Activated CD4-positive, alpha-beta T cell treated with anti-CD3 and anti-CD28 coated beads, Interleukin-10, Interleukin-2, amounts not matched to agents 100 ng/mL and 50 ng/mL, durations not matched to agents 16 hours and 8 hours (primary cell): ENCODE data around the gene TMPO.
A peak's percentile ranks its signal among the peaks of the same experiment; 100 is the strongest.
"Not testable (repeated sequence)": the region's sequence is repeated elsewhere in the genome, so short reads cannot be mapped to it uniquely, and the experiment has no call there.

Experiments used
- DNase-seq: peaks from one replicate; pipeline ENCODE4 v3.0.0-alpha.2; 2020

TMPO gene

GRCh38 chr12:98511806-98512205, 3.6 kb upstream of the TMPO start:
- not testable (repeated sequence) for DNase-seq

GRCh38 chr12:98513379-98514322, 1.7 kb upstream of the TMPO start:
- DNase-seq, result no peak

- no peak for DNase-seq
Measured at GRCh38 chr12:98514982-98515286, 456 bp upstream of the TMPO start.

GRCh38 chr12:98516111-98516873, 902 bp downstream of the TMPO start:
- DNase-seq, result peak; percentile 96

DNA sequence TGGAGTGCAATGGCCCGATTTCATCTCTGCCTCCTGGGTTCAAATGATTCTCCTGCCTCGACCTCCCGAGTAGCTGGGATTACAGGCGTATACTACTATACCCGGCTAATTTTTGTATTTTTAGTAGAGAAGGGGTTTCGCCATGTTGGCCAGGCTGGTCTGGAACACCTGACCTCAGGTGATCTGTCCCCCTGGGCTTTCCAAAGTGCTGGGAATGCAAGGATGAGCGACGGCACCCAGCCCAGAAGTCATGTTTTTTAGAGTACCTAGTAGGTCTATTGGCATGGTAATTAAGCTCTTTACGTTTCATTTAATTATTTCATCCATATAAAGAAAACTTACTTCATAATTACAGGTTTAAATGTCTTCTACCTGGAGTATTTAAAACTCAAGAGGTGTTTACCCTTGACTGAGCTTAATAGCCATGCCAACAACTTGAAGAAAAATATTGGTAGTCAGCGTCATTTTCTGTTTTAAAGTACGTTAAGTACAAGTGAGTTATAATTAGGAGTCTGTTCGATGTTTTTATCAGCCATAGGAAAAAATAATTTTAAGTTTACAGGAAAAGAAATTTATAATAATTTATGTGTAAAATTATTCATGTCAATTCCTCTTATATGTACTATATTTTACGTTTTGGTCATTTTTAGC, 4.0 kb downstream of the TMPO start:
- DNase-seq, result no peak

DNA sequence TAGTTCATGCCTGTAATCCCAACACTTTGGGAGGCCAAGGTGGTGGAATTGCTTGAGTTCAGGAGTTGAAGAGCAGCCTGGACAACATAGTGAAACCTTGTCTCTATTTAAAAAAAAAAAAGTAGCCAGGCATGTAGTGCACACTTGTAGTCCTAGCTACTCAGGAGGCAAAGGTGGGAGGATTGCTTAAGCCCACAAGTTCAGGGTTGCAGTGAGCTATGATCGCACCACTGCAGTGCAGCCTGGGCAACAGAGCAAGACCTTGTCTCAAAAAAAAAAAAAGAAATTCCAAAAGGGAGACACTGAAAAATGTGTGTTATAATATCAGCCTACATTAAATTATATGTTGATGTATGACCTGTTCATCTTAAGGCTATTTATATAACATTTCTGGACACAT, 14.7 kb downstream of the TMPO start:
- DNase-seq, result no peak

DNA sequence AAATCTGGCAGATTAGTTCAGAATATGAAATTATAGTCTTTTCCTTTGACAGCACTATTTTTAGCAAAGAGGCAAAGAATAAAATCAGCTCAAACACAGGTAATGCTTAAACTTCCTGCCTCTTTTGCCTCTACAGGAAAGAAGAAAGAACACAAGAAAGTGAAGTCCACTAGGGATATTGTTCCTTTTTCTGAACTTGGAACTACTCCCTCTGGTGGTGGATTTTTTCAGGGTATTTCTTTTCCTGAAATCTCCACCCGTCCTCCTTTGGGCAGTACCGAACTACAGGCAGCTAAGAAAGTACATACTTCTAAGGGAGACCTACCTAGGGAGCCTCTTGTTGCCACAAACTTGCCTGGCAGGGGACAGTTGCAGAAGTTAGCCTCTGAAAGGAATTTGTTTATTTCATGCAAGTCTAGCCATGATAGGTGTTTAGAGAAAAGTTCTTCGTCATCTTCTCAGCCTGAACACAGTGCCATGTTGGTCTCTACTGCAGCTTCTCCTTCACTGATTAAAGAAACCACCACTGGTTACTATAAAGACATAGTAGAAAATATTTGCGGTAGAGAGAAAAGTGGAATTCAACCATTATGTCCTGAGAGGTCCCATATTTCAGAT, 17.4 kb downstream of the TMPO start:
- peak; percentile 60 for DNase-seq

GRCh38 chr12:98533723-98534251, 18.4 kb downstream of the TMPO start:
- no peak for DNase-seq

GRCh38 chr12:98538031-98538430, 22.6 kb downstream of the TMPO start:
- DNase-seq, result no peak

DNA sequence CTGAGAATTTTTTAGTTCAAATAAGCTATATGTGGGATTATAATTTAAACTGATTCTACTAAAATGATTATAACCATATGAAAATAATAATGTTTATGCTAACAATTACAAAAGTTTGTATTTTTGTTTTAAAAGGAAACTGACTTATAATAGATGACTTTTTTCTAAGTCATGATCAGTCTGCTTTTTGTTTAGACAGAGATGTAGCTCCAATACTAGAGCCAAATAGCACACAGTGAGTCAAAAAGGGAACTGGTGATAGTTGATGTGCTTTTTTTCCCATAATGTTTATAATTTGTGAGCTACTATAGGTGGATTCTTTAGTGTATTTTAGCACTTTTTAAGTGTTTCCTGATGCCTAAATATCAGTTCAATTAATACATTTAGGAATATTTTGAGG, 28.3 kb downstream of the TMPO start:
- no peak for DNase-seq

DNA sequence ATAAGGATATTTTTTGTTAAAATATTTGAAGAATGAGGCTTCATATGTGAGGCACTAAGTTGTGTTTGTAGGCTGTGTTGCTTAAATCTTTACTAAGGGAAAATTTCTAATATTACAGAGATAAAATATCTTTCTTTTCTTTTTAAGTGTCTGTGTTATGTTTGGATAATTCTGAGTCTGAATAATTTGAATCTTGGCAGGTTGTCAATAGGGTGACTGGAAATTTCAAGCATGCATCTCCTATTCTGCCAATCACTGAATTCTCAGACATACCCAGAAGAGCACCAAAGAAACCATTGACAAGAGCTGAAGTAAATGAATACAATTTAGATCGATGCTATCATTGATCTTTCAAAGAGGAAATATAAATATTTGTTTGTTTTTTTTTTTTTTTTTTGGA, 29.4 kb downstream of the TMPO start:
- no peak for DNase-seq

GRCh38 chr12:98549371-98550110, 34.2 kb downstream of the TMPO start:
- DNase-seq, result peak; percentile 32

GRCh38 chr12:98551787-98552186, 36.4 kb downstream of the TMPO start:
- DNase-seq, result no peak

- DNase-seq, result not testable (repeated sequence)
Measured at GRCh38 chr12:98558097-98558496, 42.7 kb downstream of the TMPO start.

- no peak for DNase-seq
Measured at GRCh38 chr12:98559666-98560065, 44.3 kb downstream of the TMPO start.

- no peak for DNase-seq
Measured at GRCh38 chr12:98561846-98562245, 46.5 kb downstream of the TMPO start.

DNA sequence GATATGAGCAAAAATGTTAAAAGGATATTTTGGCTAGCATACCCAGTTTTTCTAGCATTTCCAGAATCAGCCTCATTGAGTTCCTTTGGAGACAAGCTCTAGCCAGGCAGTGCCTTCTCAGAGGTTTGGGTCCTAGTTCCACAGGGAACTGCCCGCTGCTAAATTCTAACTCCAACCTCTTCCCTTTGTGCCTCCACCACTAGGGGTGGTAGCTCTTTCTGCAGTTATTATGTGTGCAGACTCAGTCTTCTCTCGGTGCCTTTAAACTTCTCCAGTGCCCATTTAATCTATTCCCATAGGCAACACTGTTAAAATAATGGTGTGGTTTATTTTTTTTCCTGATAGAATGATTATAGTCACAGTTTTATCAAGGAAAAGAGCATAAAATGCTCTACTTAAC, 56.6 kb downstream of the TMPO start:
- no peak for DNase-seq

DNA sequence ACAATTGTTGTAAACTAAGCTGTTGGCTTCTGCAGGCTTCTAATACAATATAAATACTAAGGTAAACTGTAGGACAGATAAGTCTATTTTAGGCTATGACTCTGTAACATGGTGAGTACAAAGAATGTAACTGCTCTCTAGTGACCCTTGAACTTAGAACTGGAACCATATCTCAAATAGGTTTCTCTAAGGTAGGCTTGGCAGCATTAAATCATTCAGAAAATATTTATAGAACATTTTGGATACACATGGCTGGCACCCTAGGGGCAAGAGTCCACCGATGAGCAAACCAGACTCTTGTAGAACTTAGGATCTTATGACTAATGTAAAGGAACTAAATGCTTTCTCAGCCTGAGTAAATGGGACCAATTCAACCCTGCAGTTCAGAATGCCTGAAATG, 58.7 kb downstream of the TMPO start:
- DNase-seq, result no peak

DNA sequence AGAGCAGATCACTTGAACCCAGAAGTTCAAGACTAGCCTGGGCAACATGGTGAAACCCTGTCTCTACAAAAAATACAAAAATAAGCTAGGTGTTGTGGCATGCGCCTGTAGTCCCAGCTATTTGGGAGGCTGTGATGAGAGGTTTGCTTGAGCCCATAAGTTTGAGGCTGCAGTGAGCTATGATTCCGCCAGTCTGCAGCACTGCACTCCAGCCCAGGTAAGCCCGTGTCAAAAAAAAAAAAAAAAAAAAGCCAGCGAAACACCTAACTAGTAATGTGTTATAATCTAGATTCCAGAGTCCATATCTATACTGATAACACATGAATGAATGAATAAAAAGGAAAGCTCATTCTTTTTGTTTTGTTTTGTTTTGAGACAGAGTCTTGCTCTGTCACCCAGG, 59.6 kb downstream of the TMPO start:
- DNase-seq, result no peak

DNA sequence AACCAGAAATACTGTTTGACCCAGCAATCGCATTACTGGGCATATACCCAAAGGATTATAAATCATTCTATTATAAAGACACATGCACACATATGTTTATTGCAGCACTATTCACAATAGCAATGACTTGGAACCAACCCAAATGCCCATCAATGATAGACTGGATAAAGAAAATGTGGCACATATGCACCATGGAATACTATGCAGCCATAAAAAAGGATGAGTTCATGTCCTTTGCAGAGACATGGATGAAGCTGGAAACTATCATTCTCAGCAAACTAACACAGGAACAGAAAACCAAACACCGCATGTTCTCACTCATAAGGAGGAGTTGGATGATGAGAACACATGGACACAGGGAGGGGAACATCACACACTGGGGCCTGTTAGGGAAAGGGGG, 61.4 kb downstream of the TMPO start:
- DNase-seq, result not testable (repeated sequence)

GRCh38 chr12:98578392-98578791, 63.0 kb downstream of the TMPO start:
- no peak for DNase-seq

- no peak for DNase-seq
Measured at GRCh38 chr12:98578821-98579220, 63.4 kb downstream of the TMPO start.
